Testis (tissue), 2 donors: ENCODE data around the gene TBC1D32.
"Not testable (repeated sequence)": the region's sequence is repeated elsewhere in the genome, so short reads cannot be mapped to it uniquely, and the experiment has no call there.

Source experiments
- POLR2A ChIP-seq: fragments of 450-650 bp; IDR thresholded peaks from one replicate; pipeline ENCODE4 v1.6.1; 2017; ENCODE audit warnings: antibody characterized with exemption, mild to moderate bottlenecking, moderate library complexity
- TF ChIP-seq, protein P1 (sequence below), 3 experiments: fragments of 450-650 bp in 2 of 3; fragments of 200-600 bp in 1 of 3; sonication (generic) in 1 of 3; IDR thresholded peaks; one replicate each; pipeline ENCODE4 v1.5.1; 2016 to 2019; ENCODE audit warnings: antibody characterized with exemption in 3 of 3, mild to moderate bottlenecking in 2 of 3, moderate library complexity in 1 of 3

DNA sequence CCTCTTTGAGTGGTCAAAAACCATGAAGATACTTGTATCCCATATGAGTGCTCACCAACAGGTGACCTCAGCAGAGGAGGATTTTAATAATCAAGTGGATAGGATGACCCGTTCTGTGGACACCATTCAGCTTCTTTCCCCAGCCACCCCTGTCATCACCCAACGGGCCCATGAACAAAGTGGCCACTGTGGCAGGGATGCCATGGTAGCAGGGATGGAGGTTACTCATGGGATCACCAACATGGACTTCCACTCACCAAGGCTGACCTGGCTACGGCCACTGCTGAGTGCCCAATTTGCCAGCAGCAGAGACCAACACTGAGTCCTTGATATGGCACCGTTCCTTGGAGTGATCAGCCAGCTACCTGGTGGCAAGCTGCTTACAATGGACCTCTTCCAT is 138.2 kb downstream of the TBC1D32 start:
- TF ChIP-seq, protein P1, sequence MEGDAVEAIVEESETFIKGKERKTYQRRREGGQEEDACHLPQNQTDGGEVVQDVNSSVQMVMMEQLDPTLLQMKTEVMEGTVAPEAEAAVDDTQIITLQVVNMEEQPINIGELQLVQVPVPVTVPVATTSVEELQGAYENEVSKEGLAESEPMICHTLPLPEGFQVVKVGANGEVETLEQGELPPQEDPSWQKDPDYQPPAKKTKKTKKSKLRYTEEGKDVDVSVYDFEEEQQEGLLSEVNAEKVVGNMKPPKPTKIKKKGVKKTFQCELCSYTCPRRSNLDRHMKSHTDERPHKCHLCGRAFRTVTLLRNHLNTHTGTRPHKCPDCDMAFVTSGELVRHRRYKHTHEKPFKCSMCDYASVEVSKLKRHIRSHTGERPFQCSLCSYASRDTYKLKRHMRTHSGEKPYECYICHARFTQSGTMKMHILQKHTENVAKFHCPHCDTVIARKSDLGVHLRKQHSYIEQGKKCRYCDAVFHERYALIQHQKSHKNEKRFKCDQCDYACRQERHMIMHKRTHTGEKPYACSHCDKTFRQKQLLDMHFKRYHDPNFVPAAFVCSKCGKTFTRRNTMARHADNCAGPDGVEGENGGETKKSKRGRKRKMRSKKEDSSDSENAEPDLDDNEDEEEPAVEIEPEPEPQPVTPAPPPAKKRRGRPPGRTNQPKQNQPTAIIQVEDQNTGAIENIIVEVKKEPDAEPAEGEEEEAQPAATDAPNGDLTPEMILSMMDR (IDR thresholded peaks at IDR 0.05) = not testable (repeated sequence)
- TF ChIP-seq POLR2A = not testable (repeated sequence)
